NK-92 (cell line): Measurements from ENCODE around the gene HBQ1.
"Not testable (repeated sequence)": the region's sequence is repeated elsewhere in the genome, so short reads cannot be mapped to it uniquely, and the experiment has no call there.

Experiments
- DNase-seq: peaks from one replicate; lab custom pipeline; 2025; ENCODE audit not compliant: unreplicated experiment; lab: John Stamatoyannopoulos, UW

Gene HBQ1

DNA sequence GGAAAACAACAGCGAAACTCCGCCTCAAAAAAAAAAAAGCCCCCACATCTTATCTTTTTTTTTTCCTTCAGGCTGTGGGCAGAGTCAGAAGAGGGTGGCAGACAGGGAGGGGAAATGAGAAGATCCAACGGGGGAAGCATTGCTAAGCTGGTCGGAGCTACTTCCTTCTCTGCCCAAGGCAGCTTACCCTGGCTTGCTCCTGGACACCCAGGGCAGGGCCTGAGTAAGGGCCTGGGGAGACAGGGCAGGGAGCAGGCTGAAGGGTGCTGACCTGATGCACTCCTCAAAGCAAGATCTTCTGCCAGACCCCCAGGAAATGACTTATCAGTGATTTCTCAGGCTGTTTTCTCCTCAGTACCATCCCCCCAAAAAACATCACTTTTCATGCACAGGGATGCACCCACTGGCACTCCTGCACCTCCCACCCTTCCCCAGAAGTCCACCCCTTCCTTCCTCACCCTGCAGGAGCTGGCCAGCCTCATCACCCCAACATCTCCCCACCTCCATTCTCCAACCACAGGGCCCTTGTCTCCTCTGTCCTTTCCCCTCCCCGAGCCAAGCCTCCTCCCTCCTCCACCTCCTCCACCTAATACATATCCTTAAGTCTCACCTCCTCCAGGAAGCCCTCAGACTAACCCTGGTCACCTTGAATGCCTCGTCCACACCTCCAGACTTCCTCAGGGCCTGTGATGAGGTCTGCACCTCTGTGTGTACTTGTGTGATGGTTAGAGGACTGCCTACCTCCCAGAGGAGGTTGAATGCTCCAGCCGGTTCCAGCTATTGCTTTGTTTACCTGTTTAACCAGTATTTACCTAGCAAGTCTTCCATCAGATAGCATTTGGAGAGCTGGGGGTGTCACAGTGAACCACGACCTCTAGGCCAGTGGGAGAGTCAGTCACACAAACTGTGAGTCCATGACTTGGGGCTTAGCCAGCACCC is 5.0 kb upstream of the HBQ1 start:
- no peak for DNase-seq

DNA sequence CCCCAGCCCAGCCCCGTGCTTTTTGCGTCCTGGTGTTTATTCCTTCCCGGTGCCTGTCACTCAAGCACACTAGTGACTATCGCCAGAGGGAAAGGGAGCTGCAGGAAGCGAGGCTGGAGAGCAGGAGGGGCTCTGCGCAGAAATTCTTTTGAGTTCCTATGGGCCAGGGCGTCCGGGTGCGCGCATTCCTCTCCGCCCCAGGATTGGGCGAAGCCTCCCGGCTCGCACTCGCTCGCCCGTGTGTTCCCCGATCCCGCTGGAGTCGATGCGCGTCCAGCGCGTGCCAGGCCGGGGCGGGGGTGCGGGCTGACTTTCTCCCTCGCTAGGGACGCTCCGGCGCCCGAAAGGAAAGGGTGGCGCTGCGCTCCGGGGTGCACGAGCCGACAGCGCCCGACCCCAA is 4.3 kb upstream of the HBQ1 start:
- DNase-seq, result not testable (repeated sequence)

DNA sequence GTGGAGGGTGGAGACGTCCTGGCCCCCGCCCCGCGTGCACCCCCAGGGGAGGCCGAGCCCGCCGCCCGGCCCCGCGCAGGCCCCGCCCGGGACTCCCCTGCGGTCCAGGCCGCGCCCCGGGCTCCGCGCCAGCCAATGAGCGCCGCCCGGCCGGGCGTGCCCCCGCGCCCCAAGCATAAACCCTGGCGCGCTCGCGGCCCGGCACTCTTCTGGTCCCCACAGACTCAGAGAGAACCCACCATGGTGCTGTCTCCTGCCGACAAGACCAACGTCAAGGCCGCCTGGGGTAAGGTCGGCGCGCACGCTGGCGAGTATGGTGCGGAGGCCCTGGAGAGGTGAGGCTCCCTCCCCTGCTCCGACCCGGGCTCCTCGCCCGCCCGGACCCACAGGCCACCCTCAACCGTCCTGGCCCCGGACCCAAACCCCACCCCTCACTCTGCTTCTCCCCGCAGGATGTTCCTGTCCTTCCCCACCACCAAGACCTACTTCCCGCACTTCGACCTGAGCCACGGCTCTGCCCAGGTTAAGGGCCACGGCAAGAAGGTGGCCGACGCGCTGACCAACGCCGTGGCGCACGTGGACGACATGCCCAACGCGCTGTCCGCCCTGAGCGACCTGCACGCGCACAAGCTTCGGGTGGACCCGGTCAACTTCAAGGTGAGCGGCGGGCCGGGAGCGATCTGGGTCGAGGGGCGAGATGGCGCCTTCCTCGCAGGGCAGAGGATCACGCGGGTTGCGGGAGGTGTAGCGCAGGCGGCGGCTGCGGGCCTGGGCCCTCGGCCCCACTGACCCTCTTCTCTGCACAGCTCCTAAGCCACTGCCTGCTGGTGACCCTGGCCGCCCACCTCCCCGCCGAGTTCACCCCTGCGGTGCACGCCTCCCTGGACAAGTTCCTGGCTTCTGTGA is 3.5 kb upstream of the HBQ1 start, which contains the start of gene HBA1:
TSS of gene HBA1 (plus strand) at position 204 of the 906 bp plus-strand sequence. CDS start at position 241, 37 bp downstream.
- DNase-seq, result not testable (repeated sequence)

DNA sequence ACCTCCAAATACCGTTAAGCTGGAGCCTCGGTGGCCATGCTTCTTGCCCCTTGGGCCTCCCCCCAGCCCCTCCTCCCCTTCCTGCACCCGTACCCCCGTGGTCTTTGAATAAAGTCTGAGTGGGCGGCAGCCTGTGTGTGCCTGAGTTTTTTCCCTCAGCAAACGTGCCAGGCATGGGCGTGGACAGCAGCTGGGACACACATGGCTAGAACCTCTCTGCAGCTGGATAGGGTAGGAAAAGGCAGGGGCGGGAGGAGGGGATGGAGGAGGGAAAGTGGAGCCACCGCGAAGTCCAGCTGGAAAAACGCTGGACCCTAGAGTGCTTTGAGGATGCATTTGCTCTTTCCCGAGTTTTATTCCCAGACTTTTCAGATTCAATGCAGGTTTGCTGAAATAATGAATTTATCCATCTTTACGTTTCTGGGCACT is 2.9 kb upstream of the HBQ1 start:
- no peak for DNase-seq

GRCh38 chr16:177981-178667 is 2.1 kb upstream of the HBQ1 start:
- DNase-seq, result no peak

DNA sequence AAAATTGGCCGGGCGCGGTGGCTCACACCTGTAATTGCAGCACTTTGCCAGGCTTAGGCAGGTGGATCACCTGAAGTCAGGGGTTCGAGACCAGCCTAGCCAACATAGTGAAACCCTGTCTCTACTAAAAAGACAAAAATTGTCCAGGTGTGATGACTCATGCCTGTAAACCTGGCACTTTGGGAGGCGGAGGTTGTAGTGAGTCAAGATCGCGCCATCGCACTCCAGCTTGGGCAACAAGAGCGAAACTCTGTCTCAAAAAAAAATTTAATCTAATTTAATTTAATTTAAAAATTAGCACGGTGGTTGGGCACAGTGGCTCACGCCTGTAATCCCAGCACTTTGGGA is 1.6 kb upstream of the HBQ1 start:
- no peak for DNase-seq

DNA sequence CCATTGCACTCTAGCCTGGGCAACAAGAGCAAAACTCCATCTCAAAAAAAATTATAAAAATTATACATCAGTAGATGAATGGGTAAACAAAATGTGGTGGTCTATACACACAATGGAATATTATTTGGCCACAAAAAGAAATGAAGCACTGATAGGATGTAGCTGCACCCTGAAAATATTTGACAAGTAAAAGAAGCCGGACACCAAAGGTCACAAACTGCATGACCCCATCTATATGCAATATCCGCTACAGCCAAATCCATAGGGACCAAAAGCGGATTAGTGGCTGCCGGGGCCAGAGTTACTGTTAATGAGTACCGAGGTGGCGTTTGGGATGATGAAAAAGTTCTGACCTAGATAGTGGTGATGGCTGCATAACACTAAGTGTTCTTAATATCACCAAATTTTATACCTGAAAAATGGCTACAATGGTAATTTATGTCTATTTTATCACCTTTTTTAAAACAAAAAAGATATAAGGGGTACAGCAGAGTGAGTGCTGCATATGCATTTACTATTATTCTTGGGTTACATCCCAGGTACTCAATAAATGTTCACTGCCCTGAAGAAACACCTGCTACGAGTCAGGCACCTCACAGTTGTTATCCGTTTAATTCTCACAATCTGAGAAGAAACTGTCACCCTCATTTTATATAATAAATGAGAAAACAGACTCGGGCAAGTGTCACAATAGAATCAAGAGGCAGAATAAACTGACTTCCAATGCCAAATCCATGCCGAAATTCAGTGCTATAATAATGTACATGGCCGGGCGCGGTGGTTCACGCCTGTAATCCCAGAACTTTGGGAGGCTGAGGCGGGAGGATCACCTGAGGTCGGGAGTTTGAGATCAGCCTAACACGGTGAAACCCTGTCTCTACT is 807 bp upstream of the HBQ1 start:
- no peak for DNase-seq

- DNase-seq, result no peak
Observed at GRCh38 chr16:180681-181564, 664 bp downstream of the HBQ1 start.

GRCh38 chr16:181565-182021 is 1.3 kb downstream of the HBQ1 start:
- peak; percentile 17 for DNase-seq

DNA sequence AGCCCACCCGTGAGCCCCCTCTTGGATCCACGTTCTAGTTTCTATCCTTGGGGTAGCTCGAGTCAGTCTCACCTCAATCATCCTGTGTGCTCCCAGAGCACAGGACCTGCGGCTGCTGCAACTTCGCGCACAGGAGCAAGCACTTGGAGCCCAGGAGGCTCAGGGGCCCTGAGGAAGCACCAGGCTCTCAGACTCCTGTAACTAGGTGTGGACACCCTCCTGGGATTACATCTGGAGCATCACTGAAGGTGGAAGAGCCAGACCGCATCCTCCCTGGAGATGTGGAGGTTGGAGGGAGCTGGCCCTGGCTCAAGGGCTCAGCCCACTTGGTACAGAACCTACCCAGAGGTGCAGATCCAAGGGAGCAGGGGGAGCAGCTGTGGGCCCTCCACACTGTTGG is 2.7 kb downstream of the HBQ1 start:
- no peak for DNase-seq

- no peak for DNase-seq
Observed at GRCh38 chr16:185213-185612, 5.0 kb downstream of the HBQ1 start.

GRCh38 chr16:185691-186090 is 5.4 kb downstream of the HBQ1 start:
- DNase-seq, result no peak

- DNase-seq, result no peak
Observed at GRCh38 chr16:187330-187729, 7.1 kb downstream of the HBQ1 start.

DNA sequence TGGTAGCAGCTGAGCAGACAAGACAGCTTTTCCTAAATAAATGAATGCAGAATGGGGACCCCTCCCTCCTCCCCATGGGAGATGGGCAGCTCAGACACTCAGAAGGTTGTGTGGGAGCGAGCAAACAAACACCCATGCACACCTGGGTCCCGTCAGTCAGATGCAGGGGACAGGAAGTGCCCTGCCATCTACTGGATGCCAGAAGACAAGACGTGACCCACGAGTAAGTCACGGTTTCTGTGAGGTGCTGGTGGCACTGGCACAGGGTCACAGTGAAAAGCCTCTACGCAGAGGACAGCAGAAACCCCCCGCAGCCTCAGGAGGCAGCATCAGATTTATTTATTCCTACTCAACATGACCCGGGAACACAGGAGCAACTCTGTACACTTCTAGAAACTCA is 8.4 kb downstream of the HBQ1 start:
- no peak for DNase-seq

- DNase-seq, result no peak
Observed at GRCh38 chr16:189604-190186, 9.4 kb downstream of the HBQ1 start.

- DNase-seq, result no peak
Observed at GRCh38 chr16:191831-192230, 11.6 kb downstream of the HBQ1 start.

GRCh38 chr16:192686-193085 is 12.4 kb downstream of the HBQ1 start:
- DNase-seq, result no peak

DNA sequence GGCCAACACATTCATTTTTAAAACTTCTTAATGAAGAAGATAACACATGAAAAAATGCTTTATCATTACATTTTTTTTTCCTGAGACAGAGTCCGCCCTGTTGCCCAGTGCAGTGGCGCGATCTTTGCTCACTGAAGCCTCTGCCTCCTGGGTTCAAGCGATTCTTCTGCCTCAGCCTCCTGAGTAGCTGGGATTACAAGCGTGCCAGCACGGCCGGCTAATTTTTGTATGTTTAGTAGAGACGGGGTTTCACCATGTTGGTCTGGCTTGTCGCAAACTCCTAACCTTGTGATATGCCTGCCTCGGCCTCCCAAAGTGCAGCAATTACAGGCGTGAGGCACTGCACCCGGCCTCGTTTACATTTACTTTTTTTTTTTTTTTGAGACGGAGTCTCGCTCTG is 13.2 kb downstream of the HBQ1 start:
- DNase-seq, result no peak

DNA sequence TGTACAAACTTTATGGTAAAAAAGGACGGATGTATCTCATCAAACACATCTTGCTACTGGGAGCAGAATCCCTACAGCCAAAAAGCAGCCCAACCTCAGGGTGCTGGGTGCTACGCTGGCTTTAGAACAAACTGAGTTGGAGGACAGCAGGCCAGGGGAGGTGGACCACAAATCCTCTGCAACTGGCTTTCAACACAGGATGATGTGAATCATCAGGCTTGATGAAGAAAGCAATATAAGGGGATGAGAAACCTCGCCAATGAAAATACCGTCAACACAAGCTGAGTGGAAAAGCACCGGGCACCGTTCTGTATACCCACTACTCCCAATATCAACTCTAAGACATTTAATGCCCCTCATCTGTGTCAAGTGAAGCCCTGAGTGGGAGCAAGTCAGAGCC is 14.3 kb downstream of the HBQ1 start:
- DNase-seq, result no peak
